T-helper 2 cell treated with Interferon-gamma antibody and Interleukin-4, amounts not matched to agents 5 μg/mL and 100 μg/mL, for 36 hours (primary cell): ENCODE measurements around the gene IDH1.

Source experiments
- DNase-seq: peaks from one replicate; pipeline ENCODE4 v3.0.0; 2021; ENCODE audit warnings: low spot score
- H3K27ac Mint-ChIP-seq: one replicate; pipeline ENCODE4 v1.8.0; 2021; ENCODE audit warnings: mild to moderate bottlenecking, mixed read lengths
- H3K27me3 Mint-ChIP-seq: one replicate; pipeline ENCODE4 v1.8.0; 2021; ENCODE audit warnings: low read depth, mixed read lengths
- H3K36me3 Mint-ChIP-seq: one replicate; pipeline ENCODE4 v1.8.0; 2021; ENCODE audit warnings: low read depth, mixed read lengths
- H3K4me1 Mint-ChIP-seq: one replicate; pipeline ENCODE4 v1.8.0; 2021; ENCODE audit warnings: low read depth, mixed read lengths
- H3K4me3 Mint-ChIP-seq: one replicate; pipeline ENCODE4 v1.8.0; 2022; ENCODE audit warnings: mild to moderate bottlenecking, moderate library complexity, mixed read lengths
- H3K9me3 Mint-ChIP-seq: one replicate; pipeline ENCODE4 v1.8.0; 2021; ENCODE audit warnings: mixed read lengths

The IDH1 gene

DNA sequence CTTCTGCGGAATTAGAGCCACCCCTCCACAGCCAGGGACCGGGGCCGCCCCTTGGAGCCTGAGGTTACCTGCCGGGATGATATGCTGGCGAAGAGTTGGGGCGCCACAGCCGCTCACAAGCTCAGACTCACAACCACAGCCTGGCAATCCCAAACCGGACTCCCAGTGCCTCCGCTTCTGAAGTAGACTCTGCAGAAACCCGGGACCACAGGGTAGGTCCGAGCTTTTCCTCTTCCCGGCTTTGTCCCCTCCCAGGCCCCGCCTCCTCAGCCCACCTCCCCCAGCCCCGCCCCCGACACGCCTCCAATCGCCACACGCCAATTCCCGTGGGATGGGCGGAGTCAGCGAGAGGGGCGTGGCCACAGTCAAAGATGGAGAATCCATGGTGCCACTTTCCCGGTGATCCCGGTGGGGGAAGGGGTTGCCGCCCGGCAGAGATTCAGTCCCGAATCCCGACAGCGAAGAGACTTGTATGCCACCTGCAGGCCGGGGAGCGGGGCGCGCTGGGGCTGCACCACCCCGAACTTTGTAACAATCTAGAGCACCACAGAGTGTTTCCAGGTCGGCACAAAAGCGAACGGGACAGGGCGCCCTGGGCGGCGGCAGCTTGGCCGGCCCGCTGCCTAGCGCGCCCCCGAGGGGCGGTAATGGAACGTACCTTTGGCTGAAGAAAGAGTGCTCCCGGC lies at the start of gene IDH1:
Gene IDH1 (minus strand): TSS at position 201 of the 686 bp plus-strand sequence. CDS start 3,520 bp downstream, outside the sequence.
- H3K4me3 Mint-ChIP-seq: peak within 1 kb of the TSS; percentile 100
- DNase-seq: peak; percentile 90
- peaks cover 21% of the 10 kb centered on the region for H3K36me3 Mint-ChIP-seq
- H3K9me3 Mint-ChIP-seq: no peaks in the 10 kb centered on the region
- H3K27me3 Mint-ChIP-seq: no peaks in the 10 kb centered on the region
- peak within 1 kb of the TSS; percentile 78 for H3K27ac Mint-ChIP-seq
- H3K4me1 Mint-ChIP-seq: peaks cover 32% of the 10 kb centered on the region

DNA sequence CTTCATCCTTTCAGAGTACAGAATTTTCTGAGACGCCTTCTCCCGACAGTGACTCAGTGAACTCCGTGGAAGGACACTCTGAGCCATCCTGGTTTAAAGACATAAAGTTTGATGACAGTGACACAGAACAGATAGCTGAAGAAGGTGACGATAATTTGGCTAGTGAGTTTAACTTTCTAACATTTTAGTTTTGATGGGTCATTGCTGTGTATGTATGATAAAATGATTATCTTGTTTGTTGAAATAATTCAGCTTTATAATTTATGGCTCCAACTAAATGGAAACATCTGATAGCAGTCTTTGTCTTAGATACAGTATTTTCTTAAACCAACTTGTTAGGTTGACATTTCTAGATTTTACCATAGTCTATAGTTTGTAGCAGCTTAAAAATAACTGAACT lies 49.3 kb upstream of the IDH1 start:
- peaks cover 53% of the 10 kb centered on the region for H3K36me3 Mint-ChIP-seq
- no peak overlapping the region for H3K4me3 Mint-ChIP-seq
- no peak for DNase-seq
- no peaks in the 10 kb centered on the region for H3K27me3 Mint-ChIP-seq
- no peaks in the 10 kb centered on the region for H3K9me3 Mint-ChIP-seq
- peaks cover 2% of the 10 kb centered on the region for H3K4me1 Mint-ChIP-seq
- H3K27ac Mint-ChIP-seq: no peak overlapping the region

- H3K9me3 Mint-ChIP-seq: no peaks in the 10 kb centered on the region
- DNase-seq: no peak
- H3K36me3 Mint-ChIP-seq: peaks cover 43% of the 10 kb centered on the region
- H3K4me1 Mint-ChIP-seq: no peaks in the 10 kb centered on the region
- H3K4me3 Mint-ChIP-seq: no peak overlapping the region
- no peaks in the 10 kb centered on the region for H3K27me3 Mint-ChIP-seq
- H3K27ac Mint-ChIP-seq: no peak overlapping the region
Measured at GRCh38 chr2:208300847-208301618, 46.2 kb upstream of the IDH1 start.

DNA sequence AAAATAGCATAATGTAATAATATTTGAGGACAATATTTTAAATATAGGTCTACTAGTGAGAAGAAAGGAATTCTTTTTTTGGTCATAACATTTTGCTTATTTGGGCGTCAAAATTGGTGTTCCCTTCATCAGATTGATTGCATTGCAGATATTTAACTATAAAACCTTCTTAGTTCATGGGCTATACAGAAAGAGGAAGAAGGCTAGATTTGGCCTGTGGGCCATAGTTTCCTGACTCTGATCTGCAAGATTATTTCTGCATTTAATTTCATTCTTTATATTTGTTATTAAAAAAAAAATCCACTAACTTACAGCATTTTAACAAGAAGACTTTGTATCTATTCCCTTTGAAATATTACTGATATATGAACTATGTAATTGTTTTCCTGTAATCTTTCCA lies 43.1 kb upstream of the IDH1 start:
- no peaks in the 10 kb centered on the region for H3K27me3 Mint-ChIP-seq
- no peak overlapping the region for H3K27ac Mint-ChIP-seq
- H3K9me3 Mint-ChIP-seq: no peaks in the 10 kb centered on the region
- H3K4me1 Mint-ChIP-seq: peaks cover 14% of the 10 kb centered on the region
- H3K36me3 Mint-ChIP-seq: peaks cover 49% of the 10 kb centered on the region
- no peak overlapping the region for H3K4me3 Mint-ChIP-seq
- no peak for DNase-seq

DNA sequence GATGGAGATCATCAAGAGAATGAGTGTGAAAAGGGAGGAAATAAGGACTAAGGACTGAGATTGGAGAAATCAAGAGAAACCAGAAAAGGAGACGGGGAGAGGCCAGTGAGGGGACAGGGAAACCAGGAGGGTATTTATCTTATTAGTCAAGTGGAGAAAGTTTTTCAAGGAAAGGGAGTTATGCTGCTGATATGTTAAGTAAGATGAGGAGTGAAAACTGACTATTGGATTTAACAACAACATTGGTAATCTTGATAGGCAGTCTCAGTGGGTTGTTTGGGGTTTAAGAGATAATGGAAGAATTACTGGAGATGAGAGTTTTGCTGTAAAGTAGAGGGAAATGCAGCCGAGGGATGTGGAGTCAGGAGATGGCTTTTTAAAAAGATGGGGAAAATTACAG lies 41.7 kb upstream of the IDH1 start:
- Mint-ChIP-seq H3K9me3 (no peaks in the 10 kb centered on the region), H3K4me1 (peaks cover 20% of the 10 kb centered on the region), H3K4me3 (no peak overlapping the region), H3K27me3 (no peaks in the 10 kb centered on the region), H3K27ac (no peak overlapping the region), H3K36me3 (peaks cover 51% of the 10 kb centered on the region)
- DNase-seq: no peak

- Mint-ChIP-seq H3K4me3 (no peak overlapping the region), H3K4me1 (peaks cover 24% of the 10 kb centered on the region), H3K27me3 (no peaks in the 10 kb centered on the region), H3K9me3 (no peaks in the 10 kb centered on the region), H3K27ac (no peak overlapping the region), H3K36me3 (peaks cover 57% of the 10 kb centered on the region)
- DNase-seq: no peak
Measured at GRCh38 chr2:208295834-208296233, 41.0 kb upstream of the IDH1 start.

GRCh38 chr2:208294482-208295024 lies 39.7 kb upstream of the IDH1 start:
- no peak overlapping the region for H3K27ac Mint-ChIP-seq
- H3K4me1 Mint-ChIP-seq: peaks cover 24% of the 10 kb centered on the region
- H3K27me3 Mint-ChIP-seq: no peaks in the 10 kb centered on the region
- no peak overlapping the region for H3K4me3 Mint-ChIP-seq
- DNase-seq: no peak
- H3K9me3 Mint-ChIP-seq: no peaks in the 10 kb centered on the region
- H3K36me3 Mint-ChIP-seq: peaks cover 60% of the 10 kb centered on the region

GRCh38 chr2:208285853-208286252 lies 31.0 kb upstream of the IDH1 start:
- Mint-ChIP-seq H3K9me3 (no peaks in the 10 kb centered on the region), H3K4me3 (no peak overlapping the region), H3K36me3 (peaks cover 71% of the 10 kb centered on the region), H3K4me1 (peaks cover 4% of the 10 kb centered on the region), H3K27ac (peak overlapping the region; percentile 8), H3K27me3 (no peaks in the 10 kb centered on the region)
- DNase-seq: no peak

GRCh38 chr2:208280933-208281332 lies 26.1 kb upstream of the IDH1 start:
- peaks cover 78% of the 10 kb centered on the region for H3K36me3 Mint-ChIP-seq
- peaks cover 19% of the 10 kb centered on the region for H3K4me1 Mint-ChIP-seq
- H3K4me3 Mint-ChIP-seq: no peak overlapping the region
- H3K27ac Mint-ChIP-seq: no peak overlapping the region
- no peaks in the 10 kb centered on the region for H3K27me3 Mint-ChIP-seq
- no peak for DNase-seq
- peaks cover 3% of the 10 kb centered on the region for H3K9me3 Mint-ChIP-seq

DNA sequence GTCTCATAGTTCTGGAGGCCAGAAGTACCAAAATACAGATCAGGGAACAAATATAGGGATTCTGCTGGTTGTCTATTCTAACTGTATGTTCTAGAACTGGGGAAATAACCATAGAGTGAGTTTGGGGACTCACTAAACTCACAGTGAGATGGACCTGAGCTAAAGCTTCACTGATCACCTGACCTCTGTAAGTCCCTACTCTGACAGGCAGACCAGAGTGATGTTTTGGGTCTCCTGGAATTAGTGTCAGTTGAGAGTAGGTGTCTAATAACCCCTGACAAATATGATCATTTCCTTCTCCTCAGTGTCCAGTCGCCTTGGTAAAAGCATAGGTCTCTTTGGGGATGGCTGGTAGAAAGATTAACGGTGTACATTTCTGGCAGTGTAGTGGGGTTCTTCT lies 25.4 kb upstream of the IDH1 start:
- Mint-ChIP-seq H3K27me3 (no peaks in the 10 kb centered on the region), H3K4me3 (no peak overlapping the region), H3K9me3 (peaks cover 3% of the 10 kb centered on the region), H3K36me3 (peaks cover 77% of the 10 kb centered on the region), H3K27ac (no peak overlapping the region), H3K4me1 (peaks cover 19% of the 10 kb centered on the region)
- no peak for DNase-seq

DNA sequence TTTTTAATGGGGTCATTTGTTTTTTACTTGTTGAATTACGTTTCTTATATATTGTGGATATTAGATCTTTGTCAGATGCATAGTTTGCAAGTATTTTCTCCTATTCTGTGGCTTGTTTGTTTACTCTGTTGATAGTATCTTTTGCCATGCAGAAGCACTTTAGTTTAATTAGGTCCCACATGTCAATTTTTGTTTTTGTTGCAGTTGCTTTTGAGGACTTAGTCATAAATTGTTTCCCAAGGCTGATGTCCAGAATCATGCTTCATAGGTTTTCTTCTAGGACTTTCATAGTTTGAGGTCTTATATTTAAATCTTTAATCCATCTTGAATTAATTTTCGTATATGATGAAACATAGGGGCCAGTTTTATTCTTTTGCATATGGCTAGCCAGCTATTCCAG lies 24.4 kb upstream of the IDH1 start:
- Mint-ChIP-seq H3K9me3 (peaks cover 3% of the 10 kb centered on the region), H3K4me3 (no peak overlapping the region), H3K4me1 (peaks cover 26% of the 10 kb centered on the region), H3K27ac (no peak overlapping the region), H3K36me3 (peaks cover 81% of the 10 kb centered on the region), H3K27me3 (no peaks in the 10 kb centered on the region)
- DNase-seq: no peak

- Mint-ChIP-seq H3K27ac (no peak overlapping the region), H3K27me3 (no peaks in the 10 kb centered on the region), H3K4me1 (peaks cover 29% of the 10 kb centered on the region), H3K4me3 (no peak overlapping the region), H3K36me3 (peaks cover 87% of the 10 kb centered on the region), H3K9me3 (peaks cover 3% of the 10 kb centered on the region)
- DNase-seq: no peak
Measured at GRCh38 chr2:208278549-208278948, 23.7 kb upstream of the IDH1 start.

DNA sequence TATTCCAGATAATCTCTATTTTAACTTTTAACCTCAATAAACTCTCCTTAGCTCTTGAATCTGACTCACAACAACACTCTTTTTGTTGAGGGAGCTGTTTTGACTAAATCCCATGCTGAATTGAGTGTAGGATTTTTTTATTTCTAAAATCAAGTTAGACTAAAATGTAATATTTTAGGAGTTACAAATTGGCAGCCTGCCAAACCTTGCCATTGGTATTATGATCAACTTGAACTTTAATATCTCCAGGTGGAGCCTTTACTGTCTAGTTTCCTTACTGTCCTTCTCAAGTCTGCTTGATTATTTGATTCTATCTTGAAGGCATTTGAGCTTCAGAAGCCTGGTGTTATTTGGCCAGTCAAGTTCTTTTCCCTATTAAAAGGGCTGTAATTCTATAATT lies 19.9 kb upstream of the IDH1 start:
- Mint-ChIP-seq H3K36me3 (peaks cover 72% of the 10 kb centered on the region), H3K9me3 (peaks cover 3% of the 10 kb centered on the region), H3K27ac (no peak overlapping the region), H3K27me3 (no peaks in the 10 kb centered on the region), H3K4me3 (no peak overlapping the region), H3K4me1 (peaks cover 24% of the 10 kb centered on the region)
- DNase-seq: no peak

- no peaks in the 10 kb centered on the region for H3K9me3 Mint-ChIP-seq
- H3K4me3 Mint-ChIP-seq: peak overlapping the region; percentile 9
- no peak for DNase-seq
- H3K4me1 Mint-ChIP-seq: peaks cover 44% of the 10 kb centered on the region
- peaks cover 40% of the 10 kb centered on the region for H3K36me3 Mint-ChIP-seq
- H3K27me3 Mint-ChIP-seq: no peaks in the 10 kb centered on the region
- no peak overlapping the region for H3K27ac Mint-ChIP-seq
Measured at GRCh38 chr2:208269091-208269490, 14.2 kb upstream of the IDH1 start.
